Measurements from ENCODE around the gene IFNB1.

DNA sequence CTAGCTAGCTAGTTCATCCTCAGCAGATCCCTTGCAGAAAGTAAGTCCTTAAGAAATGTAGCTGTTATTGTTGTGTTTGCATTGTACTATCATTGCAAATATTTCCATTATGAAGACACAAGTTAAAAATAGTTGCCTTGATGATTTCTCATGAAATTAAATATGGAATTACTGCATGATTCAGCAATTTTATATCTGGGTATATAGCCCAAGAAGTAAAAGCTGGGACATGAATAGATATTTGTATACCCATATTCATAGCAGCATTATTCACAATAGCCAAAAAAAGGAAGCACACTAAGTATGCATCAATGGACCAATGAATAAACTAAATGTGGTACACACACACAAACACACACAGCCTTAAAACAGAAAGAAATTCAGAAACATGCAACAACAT is 6.8 kb downstream of the IFNB1 start:
- TF ChIP-seq LEF1 (IDR thresholded peaks at IDR 0.05; ENCODE audit: borderline replicate concordance) (no peak), SUZ12 (IDR thresholded peaks at IDR 0.05) (no peak), ZNF384 (IDR thresholded peaks at IDR 0.05) (no peak), SP1 (IDR thresholded peaks at IDR 0.05) (no peak), FOXM1 (IDR thresholded peaks at IDR 0.05; ENCODE audit: borderline replicate concordance) (no peak), HDGF (IDR thresholded peaks at IDR 0.05; ENCODE audit: borderline replicate concordance) (no peak)
- TF ChIP-seq, protein P1, sequence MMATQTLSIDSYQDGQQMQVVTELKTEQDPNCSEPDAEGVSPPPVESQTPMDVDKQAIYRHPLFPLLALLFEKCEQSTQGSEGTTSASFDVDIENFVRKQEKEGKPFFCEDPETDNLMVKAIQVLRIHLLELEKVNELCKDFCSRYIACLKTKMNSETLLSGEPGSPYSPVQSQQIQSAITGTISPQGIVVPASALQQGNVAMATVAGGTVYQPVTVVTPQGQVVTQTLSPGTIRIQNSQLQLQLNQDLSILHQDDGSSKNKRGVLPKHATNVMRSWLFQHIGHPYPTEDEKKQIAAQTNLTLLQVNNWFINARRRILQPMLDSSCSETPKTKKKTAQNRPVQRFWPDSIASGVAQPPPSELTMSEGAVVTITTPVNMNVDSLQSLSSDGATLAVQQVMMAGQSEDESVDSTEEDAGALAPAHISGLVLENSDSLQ (IDR thresholded peaks at IDR 0.05) = no peak

Measured in HEK293T (cell line).